Activated CD8-positive, alpha-beta memory T cell treated with anti-CD3 and anti-CD28 coated beads, Interleukin-2, amount 50 U/mL, for 48 hours (primary cell): Measurements from ENCODE around the gene GPR158.

ENCODE experiments used
- DNase-seq: peaks from one replicate; pipeline ENCODE4 v3.0.0-alpha.2; 2020

The GPR158 gene

DNA sequence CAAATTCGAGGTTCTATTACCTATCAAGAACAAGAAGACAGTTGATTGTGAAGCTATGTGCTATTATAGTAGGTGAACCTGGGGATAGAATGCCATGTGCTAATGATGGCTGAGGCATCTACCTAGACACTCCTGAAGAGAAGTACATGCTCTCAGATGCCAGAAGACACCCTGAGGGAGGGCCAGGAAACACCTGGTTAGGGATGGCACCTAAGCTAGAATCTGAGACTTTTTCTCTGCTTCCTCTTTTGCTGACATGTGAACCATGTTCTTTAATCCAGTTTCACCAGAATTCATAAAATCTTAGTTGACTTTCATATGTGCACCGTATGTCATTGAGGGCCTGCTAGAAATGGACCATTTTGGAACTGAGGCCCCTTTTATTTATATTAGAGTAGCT is 242.8 kb downstream of the GPR158 start:
- DNase-seq, result no peak

GRCh38 chr10:25425776-25426175 is 251.0 kb downstream of the GPR158 start:
- no peak for DNase-seq

GRCh38 chr10:25436431-25436830 is 261.6 kb downstream of the GPR158 start:
- DNase-seq, result no peak

- no peak for DNase-seq
Measured at GRCh38 chr10:25441270-25441669, 266.5 kb downstream of the GPR158 start.

- DNase-seq, result no peak
Measured at GRCh38 chr10:25444266-25444665, 269.5 kb downstream of the GPR158 start.

- no peak for DNase-seq
Measured at GRCh38 chr10:25451401-25451800, 276.6 kb downstream of the GPR158 start.

DNA sequence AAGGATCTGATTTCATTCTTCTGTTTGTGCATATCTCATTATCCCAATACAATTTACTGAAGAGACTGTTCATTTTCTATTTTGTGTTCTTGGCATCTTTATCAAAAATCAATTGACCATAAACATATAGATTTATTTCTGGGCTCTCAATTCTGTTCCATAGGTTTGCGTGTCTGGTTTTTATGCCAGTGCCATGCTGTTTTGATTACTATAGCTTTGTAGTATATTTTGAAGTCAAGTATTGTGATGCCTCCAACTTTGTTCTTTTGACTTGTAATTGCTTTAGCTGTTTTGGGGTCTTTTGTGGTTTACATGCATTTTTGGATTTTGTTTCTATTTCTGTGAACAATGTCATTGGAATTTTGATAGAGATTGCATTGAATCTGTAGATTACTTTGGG is 278.8 kb downstream of the GPR158 start:
- no peak for DNase-seq

- no peak for DNase-seq
Measured at GRCh38 chr10:25455980-25456567, 281.3 kb downstream of the GPR158 start.

- no peak for DNase-seq
Measured at GRCh38 chr10:25457552-25457951, 282.8 kb downstream of the GPR158 start.

DNA sequence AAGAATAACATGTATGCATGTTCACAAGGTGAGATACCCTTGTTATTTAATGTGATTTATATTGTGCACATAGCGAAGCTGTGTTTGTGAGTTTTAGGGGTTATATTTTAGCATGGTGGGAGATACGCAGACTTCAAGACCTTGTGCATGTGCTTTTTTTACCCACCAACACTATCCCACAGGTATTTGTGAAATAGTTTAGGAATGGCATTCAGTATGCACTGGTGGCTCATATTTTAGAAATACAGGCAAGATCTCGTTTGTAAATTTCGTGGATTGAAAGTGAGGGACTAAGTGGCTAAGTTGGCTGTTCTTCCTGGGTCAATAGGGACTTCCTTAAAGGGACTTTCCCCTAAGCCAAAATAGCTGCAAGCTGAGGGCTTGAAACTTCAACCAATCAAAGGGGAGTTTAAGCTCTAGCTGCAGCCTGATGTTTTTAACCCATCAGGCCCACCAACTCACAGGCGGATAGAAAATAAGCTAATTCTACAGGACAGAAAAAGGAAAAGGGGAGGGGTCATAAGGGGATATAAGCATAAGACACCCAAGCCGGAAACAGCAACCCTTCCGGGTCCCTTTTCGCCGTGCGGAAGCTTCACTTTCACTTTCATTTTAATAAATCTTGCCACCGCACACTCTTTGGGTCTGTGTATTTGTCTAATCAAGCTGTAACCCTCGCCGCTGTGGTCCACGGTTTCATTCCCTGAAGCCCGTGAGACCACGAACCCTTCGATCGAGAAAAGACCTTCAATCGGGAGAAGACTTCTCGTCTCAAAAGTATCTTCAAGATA is 291.0 kb downstream of the GPR158 start:
- DNase-seq, result no peak

- no peak for DNase-seq
Measured at GRCh38 chr10:25467881-25468280, 293.1 kb downstream of the GPR158 start.

- DNase-seq, result no peak
Measured at GRCh38 chr10:25481467-25481866, 306.7 kb downstream of the GPR158 start.

DNA sequence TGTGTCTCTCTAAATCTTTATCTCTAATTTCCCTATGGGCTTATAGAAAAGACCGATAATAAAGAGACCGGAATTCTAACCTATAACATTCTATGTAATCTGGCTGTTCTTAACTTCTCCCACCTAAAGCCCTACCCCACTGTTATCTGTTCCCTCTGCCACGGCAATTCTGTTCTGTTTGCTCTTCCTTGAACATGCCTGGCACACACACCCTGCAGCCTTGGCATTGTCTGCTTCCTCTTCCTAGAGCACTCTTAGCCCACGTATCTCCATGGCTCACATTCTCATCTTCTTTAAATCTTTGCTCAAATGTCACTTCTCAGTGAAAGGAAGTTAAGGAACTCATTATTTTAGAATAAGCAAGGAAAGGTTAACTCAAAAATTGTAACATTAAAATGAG is 309.2 kb downstream of the GPR158 start:
- DNase-seq, result no peak

GRCh38 chr10:25487266-25487665 is 312.5 kb downstream of the GPR158 start:
- DNase-seq, result no peak

GRCh38 chr10:25492040-25492439 is 317.2 kb downstream of the GPR158 start:
- no peak for DNase-seq

DNA sequence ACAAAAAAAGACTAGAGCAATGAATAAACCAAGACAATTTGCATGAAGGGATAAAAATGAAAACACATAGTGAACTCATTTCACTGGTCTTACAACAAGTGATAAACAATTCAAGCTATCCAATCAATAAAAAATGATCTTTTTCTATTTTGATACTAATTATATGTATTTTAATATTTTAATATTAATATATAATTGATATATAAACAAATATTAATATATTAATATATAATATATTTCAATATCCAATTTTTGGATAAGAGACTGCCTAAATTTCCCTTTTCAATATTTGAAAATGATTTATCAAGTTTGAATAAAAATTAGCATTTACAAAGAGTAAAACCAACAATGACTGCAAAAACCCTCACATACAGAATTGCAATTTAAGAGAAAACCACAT is 317.9 kb downstream of the GPR158 start:
- no peak for DNase-seq

DNA sequence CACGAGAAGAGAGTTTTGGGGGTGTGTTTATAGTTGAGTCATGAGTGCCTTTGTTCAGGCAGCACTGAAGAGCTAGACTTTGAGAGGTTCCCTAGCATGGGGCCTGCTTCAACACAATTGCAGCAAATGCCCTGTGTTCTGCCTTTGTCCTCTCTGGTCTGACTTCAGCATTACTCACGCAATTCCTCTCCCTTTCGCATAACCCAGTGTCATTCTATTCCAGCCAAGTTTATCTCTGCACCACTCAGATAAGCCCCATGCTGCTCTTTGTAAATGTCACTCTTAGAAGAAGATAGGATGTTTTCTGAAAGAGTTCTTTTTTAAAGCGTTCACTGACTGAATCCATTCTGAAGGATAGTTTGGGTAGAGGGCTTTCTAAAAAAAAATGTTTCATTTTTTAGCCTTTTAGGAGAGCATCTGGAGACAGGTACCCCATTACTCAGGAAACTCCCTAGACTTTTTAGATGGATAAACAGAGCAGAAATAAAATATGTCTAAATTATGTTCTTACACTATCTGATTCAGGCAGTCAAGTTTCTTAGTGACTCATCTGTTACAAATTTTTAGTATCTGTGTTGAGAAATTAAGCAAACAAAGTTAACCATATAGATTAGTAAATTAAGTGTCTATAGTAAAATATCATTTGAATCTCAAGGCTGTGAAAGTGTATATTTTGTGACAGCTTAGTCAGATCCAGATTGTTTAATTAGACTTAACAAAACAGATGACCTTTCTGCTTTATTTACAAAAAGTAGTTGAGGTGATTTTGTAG is 318.5 kb downstream of the GPR158 start:
- DNase-seq, result no peak

DNA sequence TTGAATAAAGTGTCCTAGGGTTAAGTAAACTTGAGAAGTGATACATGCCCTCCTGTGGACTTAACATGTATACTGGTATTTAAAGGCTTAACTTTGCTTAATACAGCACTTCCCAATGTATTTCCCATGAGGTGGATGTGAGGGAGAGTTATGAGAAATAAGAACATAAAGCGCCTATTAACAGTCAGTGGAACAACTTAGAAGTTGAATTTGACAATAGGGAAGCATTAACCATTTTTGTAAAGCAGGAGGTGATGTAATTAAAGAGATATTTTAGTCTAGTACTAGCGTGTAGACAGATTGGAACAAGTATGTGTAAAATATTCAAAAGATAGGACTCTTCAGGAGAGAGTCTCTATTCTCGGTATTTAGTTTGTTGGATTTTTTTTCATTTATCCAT is 322.4 kb downstream of the GPR158 start:
- no peak for DNase-seq

DNA sequence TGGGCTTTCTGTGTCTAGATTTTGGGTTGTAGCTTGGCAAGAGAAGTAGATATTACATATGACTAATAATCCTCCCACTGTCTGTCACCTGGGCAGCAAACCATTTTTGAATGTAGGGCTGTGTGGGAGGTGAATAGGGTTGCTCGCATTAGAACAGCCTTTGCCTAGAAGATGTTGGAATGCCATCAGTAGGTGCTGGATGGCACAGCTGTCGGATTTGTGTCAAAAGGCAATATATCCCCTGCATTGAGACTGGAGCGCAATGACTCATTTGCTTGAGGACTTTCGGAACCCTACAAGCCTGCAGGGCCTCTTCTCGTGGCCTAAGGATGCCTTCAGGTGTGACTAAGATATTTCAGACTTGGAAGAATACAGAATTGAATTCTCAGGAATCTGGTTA is 323.8 kb downstream of the GPR158 start:
- DNase-seq, result no peak

DNA sequence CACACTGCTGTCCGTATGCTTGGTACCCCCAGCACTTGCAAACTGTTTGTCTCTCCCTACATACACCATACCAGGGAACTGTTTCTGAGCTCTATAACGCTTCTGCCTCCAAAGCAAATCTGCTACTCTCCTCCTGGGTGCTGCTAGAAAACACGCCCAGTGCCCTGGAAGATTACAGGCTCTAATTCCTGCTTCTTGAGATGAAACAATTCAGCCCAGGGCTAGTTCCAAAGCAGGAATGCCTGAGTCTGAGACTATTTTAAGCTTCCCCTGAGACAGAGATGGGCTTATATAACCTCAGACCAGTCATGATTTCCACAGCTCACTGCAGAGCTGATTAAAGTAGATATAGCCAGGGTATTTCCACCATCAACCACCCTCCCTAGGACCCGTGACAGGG is 327.1 kb downstream of the GPR158 start:
- DNase-seq, result no peak

DNA sequence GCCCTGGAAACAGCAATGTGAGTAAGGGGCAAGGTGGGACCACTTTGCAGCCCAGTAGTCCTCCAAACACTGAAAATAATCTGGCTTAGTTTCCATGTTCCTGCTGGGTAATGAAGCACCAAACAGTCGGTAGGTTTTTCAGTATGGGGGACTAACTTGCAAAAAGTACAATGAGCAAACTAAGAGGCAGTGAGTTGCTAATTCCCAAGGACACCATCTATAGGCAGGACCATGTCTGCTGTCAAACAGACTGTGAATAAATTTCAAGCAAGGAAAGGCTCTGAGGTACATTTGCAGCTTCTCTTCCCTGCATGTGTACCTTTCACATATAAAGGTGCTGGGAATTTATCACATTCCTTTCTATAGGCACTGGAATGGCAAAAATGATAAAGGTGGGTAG is 327.7 kb downstream of the GPR158 start:
- no peak for DNase-seq

- DNase-seq, result no peak
Measured at GRCh38 chr10:25504306-25504705, 329.5 kb downstream of the GPR158 start.

DNA sequence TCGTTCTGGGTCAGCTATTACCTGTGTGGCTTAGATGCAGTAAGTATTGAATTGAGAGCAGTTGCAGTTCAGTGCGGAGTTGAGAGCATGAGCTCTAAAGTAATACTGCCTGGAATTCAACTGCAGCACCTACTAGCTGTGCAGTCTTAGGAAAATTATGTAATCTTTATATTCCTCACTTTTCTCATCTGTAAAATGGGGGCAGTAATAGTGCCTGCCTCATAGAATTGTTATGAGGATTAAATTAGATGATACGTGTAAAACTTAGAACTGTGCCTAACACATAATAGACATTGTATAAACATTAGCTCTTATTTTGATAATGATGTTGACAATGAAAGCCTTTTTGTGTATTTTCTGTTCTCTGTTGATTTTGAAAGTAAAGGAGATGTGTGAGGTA is 330.0 kb downstream of the GPR158 start:
- no peak for DNase-seq

- DNase-seq, result no peak
Measured at GRCh38 chr10:25505466-25505865, 330.7 kb downstream of the GPR158 start.
